ENCODE measurements around the gene NDUFS3. TPM values are rescaled to one million over a fixed set of nuclear protein-coding genes. Genes with fewer than 3 reads are reported as not detected.
A peak's percentile ranks its signal among the peaks of the same experiment; 100 is the strongest.

NDUFS3 gene
- total and polyA plus RNA-seq, 2 of the 13 experiments (the other 11 are each of a cell fraction or from before 2014, with no cell fraction given), result 151 to 184 TPM

GRCh38 chr11:47565340-47566148, 13.3 kb upstream of the NDUFS3 start, which contains the start of gene PTPMT1 (continued):
- TF ChIP-seq HNF1A (IDR thresholded peaks at IDR 0.05; ENCODE audit: low read depth) (no peak), HNF1A (CRISPR knock-in tag; IDR thresholded peaks at IDR 0.05; ENCODE audit: borderline replicate concordance) (no peak), ZFP62 (CRISPR knock-in tag; IDR thresholded peaks at IDR 0.05) (no peak), AGO1 (IDR thresholded peaks at IDR 0.05; ENCODE audit: low read depth, low read length, poor library complexity, severe bottlenecking) (no peak), ZNF563 (CRISPR knock-in tag; IDR thresholded peaks at IDR 0.05) (peak; percentile 70), NAIF1 (CRISPR knock-in tag; IDR thresholded peaks at IDR 0.05; ENCODE audit: borderline replicate concordance) (no peak), IKZF1 (IDR thresholded peaks at IDR 0.05) (no peak), ZBTB42 (CRISPR knock-in tag; IDR thresholded peaks at IDR 0.05) (no peak), MYNN (CRISPR knock-in tag; IDR thresholded peaks at IDR 0.05; ENCODE audit: low read depth) (no peak), ZNF883 (CRISPR knock-in tag; IDR thresholded peaks at IDR 0.05; ENCODE audit: not compliant biosample characterization) (no peak), DBP (CRISPR knock-in tag; IDR thresholded peaks at IDR 0.05; ENCODE audit: not compliant biosample characterization) (no peak), SCMH1 (CRISPR knock-in tag; IDR thresholded peaks at IDR 0.05; ENCODE audit: borderline replicate concordance) (no peak), RFX1 (IDR thresholded peaks at IDR 0.05) (no peak), CSRNP2 (CRISPR knock-in tag; conservative IDR thresholded peaks at IDR 0.05; ENCODE audit: low read depth) (no peak), ZMYM3 (CRISPR knock-in tag; IDR thresholded peaks at IDR 0.05) (no peak; the same call in 1 of the 2 replicates), HMGXB3 (CRISPR knock-in tag; IDR thresholded peaks at IDR 0.05; ENCODE audit: borderline replicate concordance) (no peak)

Data from HepG2 (cell line).